Fibroblast of skin of left biceps (primary cell): ENCODE results near the gene TCERG1L.
"Not testable (repeated sequence)": the region's sequence is repeated elsewhere in the genome, so short reads cannot be mapped to it uniquely, and the experiment has no call there.

Source experiments
- DNase-seq, 2 experiments: peaks; one replicate each; pipeline ENCODE4 v3.0.0-alpha.2; 2013; ENCODE audit warnings: low read depth in 2 of 2

TCERG1L gene

DNA sequence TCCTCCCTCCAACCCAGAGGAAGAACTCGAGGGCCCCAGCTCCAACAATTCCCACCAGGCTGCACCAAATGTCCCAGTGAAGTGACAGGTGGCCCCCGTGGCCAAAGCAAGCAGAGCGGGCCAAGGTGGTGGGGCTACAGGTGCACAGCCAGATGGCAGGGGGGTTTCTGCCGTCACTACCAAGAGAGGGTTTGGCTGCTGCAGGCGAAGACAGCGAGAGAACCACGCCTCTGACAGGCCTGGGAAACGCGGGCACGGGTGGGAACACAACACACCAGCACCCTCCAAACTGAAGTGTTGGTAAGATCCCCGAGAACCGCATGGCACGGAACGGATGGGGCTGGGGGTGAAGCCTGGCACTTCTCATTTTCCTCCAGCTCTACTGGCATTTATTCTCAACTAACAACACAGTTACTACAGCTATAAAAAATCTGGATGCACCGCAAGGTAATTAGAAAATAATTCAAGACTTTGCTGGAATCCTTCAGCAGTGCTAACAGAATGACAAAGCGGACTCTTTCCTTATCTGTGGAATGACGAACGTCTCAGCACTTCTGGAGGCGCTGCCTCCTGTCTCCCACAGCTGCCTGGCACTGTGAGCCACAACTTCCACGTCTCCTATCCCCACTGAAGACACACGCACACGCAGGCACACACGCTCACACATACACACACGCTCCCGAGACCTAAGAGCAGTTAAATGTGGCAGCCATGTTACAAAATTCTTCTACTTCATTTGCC lies 167.9 kb downstream of the TCERG1L start:
- DNase-seq: no peak

DNA sequence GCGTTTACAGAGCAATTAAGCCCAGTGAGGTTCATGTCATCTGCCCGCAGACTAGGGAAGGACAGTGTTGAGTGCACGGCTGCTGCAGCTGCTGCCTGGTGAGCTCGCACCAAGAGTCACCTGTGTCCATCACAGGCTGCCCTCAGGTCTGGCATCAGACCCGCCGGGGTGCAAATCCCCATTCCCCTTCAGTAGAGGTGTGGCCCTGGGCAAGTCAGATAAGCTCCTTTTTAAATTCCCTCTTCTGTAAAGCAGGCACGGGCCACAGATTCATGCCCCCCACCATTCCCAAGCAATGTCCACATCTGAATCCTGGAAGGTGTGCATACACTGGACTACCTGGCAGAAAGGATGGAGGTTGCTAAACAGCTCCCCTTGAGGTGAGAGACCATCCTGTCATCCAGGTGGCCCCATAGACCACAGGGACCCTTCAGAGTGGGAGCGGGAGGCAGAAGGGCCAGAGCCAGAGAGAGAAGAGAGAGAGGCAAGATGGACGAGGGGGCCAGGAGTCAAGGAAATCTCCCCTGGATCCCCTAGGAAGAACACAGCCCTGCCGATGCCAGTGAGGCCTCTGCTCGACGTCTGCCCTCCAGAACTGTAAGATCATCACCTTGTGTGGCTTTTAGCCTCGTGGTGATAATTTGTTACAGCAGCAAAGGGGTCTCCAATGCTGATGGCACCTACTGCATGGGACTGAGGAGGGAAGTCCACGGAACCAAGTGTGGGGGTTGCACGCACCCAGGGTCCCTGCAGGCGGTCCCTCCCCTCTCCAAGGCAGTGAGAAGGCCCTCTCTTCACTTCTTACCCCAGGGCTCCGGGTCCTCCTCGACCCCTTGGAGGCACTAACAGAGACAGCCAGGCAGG lies 168.8 kb downstream of the TCERG1L start:
- no peak for DNase-seq

DNA sequence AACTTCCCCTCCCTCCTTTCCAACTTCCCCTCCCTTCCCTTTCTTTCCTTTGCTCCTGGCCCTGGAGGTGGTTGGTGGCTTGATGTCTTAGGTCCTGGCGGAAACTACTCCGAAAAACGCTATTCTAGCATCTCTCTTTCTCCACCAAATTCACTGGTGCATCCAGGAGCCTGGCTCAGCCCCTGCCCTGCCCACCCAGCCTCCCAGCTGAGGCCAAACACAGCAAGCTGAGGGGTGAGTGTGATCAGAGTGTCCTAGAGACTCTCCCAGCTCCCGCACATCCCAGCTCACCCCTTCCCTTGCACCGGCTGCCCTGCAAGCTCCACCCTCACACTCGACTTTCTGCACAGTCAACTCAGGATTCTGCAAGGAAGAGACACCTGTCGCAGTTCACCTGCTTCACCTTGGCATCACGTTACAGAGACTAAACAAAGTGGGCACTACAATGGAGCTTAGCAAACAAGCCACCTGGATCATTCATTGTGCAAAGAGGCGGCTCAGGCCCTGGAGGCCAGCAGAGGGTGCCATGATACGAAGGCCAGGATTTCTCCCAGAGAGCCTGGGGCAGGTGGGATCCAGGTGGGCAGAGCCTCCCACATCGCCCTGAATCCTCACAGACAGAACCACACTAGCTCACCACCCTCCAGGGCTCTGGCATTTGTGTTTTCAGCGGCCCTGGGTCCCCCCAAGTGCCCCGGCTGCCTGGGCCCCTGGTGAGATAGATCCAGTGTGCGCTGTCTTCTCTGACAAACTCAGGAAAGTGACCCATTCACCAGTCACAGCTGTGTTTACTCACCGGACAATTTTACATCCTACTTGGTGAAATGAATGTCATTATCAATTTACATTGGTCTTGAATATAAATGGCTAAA lies 169.6 kb downstream of the TCERG1L start:
- no peak for DNase-seq

DNA sequence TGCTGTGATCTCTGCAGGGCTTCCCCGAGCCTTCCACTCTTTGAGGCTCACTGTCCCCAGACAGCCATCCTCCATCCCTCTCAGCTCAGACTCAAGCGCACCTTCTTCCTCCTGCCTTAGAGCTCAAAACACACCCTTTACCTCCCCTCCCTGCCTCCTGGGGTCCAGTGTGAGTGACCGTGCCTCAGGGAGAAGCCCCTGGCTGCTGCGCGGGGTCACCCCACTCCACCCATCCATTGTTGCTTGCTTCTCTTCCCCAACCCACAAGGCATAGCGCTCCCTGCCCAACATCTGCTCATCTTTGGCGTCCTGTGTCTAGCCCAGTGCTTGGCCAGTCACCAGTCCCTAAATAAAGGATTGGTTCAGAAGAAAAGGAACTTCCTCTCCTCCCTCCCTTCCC lies 170.3 kb downstream of the TCERG1L start:
- no peak for DNase-seq

DNA sequence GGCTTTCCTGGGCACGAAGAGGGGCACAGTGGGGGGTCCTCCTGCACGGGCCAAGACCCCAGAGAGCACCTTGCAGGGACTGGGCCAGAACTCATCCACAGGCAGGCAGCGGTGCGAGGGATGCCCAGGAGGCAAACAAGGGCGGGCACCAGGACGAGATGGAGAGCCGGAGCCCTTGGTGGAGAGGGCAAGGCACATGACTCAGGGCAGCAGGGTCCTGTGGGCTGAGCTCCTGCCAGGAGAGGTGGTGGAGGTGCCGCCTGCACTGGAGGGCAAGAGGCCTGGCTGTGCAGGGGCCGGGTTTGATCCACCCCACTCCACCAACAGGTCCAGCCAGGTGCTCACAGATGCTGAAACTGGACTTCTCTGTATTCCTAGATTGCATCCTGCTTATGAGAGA lies 170.9 kb downstream of the TCERG1L start:
- no peak for DNase-seq

DNA sequence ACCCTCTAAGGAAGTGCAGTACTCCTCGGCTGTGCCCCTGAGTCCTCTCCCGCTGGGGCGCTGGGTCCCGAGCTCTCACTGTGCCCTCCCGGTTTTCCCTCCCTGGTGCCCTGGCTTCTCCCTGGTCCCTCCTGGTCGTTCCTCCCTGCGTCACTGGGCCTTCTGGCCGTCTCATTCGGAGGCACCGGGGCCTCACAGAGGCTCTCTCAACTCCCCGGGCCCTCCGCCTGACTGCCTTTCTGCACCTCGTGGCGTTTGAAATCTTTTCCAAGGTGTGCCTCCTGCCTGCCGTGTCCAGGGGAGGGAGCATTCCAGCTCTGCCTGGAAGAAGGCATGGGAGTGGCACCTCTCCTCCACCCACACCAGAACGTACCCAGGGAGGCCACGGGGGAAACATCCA lies 174.3 kb downstream of the TCERG1L start:
- DNase-seq: no peak

DNA sequence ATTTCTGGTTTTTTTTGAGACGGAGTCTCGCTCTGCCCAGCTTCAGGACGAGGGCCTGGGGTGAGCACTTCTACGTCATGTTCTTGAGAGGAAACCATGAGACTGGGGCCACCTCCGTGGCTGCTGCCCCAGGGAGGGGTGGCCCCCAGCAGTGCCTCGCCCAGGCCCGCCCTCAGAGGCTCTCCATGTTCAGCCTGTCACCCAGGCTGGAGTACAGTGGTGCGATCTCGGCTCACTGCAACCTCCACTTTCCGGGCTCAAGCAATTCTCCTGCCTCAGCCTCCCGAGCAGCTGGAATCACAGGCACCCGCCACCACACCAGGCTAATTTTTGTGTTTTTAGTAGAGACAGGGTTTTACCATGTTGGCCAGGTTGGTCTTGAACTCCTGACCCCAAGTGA lies 175.2 kb downstream of the TCERG1L start:
- not testable (repeated sequence) for DNase-seq

DNA sequence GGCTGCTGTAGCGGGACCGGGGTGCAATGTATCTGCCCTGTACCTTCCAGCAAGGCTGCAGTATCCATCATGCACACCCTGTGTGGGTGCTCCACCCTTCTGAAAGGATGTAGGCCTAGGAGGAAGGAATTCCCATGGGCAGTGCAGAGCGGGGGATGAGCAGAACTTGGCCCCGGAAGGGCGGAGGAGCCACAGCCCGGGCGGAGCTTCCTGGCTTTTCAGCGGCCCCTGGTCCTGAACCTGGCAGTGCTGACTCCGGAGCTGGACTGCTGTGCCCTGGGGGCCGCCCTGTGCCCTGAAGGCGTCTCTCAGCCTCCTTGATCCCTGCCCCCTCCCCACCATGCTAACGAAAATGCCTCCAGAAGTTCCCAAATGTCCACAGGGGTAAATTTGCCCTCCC lies 175.8 kb downstream of the TCERG1L start:
- DNase-seq: no peak

DNA sequence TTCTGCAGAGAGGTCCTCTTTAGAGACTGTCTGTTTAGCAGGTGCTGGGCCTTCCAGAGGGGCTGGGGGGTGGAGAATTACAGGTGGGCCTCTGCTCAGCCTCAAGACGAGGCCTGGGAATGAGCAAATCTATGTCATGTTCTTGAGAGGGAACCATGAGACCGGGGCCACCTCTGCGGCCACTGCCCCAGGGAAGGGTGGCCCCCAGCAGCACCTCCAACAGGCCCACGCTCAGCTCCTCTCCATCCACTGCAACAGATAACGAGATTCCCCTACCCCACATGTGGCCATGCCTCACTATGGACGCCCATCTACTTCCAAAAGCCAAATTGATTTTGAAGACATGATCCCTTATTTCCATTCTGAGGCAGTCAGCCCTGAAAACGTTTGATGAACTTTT lies 176.9 kb downstream of the TCERG1L start:
- DNase-seq: no peak

DNA sequence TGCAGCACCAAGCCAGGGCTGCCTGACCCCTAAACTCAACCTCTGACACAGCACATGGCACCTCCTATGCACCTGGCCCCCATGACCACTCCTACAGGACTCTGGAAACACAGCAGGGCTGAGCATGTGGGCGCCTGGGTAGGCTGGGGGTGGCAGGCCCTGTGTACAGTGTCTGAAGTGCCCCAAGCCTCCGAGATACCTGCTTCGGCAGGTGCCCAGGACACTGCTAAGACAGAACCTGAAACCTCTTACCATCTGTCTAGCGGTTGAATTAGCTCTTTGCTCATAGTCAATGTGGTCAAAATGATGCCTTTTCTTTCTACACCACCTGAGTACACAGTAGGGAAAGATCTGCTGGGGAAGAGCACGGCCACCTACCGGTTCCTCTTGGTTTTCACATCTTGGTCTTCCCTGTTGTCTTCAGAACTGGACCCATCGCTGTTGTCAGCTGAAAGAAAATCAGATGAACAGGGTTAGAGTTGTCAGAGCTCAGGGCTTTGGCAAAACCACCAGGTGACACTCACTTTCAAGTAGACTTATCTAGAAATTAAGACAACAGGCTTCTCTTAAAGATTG lies 177.4 kb downstream of the TCERG1L start:
- DNase-seq: no peak

DNA sequence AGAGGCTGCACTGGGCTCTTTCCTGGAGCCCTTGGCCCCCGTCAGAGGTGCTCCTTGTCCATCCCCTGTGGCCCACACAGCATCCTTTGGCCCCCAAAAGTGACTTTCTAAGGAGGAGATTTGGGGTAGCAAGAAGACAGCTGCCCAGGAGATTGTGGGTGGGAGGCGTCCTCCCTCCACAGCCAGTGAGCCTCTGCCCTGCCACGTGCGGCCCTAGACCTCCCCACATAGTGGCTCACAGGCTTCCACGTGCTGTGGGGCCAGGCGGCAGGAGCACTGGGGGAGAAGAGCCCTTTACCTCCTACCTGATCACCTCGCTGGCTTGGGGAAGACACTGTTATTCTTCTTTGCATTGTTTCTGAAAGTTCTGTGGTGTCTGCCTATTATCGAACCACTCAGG lies 178.8 kb downstream of the TCERG1L start:
- no peak for DNase-seq

DNA sequence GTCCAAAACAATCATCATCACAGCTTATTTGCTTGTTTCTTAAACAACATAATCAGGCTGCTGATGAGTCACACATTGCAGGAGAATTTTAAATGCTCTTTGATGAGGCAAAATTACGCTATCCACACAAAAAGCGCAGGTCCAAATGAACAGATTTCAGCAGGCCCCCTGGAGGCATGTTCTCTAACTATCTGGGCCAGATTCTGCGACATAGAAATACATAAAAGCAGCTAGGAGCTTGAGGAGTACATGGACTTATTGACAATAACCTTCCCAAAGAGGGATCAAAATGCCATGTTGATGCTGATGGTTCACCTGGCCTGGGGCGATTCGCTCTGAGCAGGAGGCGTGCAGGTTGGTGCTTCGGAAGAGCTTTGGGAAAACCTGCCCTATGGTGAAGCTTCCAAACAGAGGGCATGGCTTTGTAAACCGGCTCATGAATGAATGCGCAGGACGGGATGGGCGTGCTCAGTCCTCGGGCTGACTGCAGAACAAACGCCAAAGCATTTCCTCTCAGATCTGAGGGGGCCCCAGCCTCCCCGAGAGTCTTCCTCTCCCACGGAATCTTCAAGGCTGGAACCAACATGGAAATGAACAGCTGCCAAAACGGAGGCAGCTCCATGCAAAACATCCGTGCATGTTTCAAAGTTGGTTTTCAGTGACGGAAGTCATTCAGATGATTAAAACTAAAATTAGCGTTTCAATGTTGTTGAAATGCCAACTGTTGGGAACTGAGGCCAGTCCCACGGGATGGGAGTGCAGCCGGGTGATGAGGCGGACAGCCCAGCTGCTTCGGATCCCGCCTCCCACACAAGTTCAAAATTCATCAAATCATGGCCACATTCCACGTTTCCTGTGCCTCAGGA lies 179.6 kb downstream of the TCERG1L start:
- DNase-seq: no peak

DNA sequence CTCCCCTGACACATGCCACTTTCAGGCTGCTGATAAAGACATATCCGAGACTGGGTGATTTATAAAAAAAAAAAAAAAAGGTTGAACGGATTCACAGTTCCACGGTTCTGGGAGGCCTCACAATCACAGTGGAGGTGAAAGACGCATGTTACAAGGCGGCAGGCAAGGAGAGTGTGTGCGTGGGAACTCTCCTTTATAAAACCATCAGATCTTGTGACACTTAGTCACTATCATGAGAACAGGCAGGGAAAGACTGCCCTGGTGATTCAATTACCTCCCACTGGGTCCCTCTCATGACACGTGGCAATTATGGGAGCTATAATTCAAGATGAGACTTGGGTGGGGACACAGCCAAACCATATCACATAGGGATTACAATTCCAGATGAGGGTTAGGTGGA lies 181.5 kb downstream of the TCERG1L start:
- DNase-seq: no peak

DNA sequence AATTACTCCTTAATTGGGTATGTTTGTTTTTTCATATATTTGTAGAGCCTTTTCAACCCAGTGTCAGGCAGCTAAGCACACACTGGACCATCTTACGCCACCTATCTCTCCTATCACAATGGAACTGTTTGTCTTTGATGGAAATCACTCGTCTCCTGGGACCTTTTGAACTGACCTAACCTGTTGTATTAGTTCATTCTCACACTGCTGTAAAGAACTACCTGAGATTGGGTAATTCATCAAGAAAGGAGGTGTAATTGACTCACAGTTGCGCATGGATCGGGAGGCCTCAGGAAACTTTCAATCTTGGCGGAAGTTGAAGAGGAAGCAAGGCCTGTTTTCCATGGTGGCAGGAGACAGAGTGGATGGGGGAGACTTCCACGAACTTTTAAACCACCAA lies 182.0 kb downstream of the TCERG1L start:
- DNase-seq: no peak

DNA sequence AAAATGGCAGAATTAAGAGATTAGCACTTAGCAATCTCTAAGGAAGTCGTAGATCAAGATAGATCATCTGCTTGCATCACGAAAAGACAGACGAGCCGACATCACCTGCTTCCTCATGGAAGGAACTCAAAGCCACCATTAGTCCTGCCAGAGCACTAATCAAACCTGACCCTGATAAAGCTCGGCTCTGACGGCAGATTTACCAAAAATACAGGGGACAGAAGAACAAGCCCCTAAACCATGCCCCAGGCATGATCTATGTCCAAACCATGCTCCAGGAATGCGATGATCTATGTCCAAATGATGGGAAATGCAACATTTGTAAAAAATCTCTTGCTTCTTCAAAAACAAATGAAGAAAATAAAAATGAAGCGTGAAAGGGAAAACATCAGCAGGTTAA lies 182.8 kb downstream of the TCERG1L start:
- DNase-seq: no peak

DNA sequence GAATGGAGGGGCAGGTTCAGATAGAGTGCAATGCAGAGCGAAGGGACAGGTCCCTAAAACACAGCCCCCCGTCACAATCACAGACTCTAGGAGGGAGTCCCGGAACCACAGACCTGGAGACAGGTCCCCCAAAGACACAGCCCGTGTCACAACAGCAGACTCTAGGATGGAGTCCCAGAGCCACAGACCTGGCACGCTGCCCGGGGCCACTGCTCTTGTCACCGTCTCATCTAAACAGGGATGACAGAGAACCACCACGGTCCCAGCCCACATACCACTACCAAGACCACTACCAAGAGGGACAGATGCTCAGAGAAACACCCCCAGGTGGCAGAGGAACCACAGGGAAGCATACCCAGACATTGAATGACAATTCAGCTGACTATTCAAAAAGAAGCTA lies 183.9 kb downstream of the TCERG1L start:
- DNase-seq: no peak

DNA sequence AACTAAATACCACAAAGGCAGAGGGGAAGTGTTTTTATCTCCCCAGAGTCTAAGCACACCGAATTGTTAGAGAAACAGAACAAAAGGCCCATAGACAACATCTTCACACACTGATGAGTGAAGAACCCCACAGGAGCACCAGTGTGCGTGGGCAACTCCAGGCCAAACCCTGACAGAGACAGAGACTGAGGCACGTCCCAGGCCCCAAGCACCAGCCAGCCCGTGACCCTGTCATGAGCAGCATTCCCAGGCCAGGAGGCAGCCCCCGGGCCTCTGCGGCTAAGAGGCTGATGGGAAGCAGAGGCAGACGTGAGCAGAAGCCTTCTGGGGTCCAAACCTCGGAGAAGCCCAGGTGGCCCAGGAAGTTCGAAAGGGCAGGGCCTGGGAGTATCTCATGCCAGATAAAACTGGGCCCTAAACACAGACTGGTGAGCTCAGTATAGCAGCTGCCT lies 184.4 kb downstream of the TCERG1L start:
- no peak for DNase-seq

DNA sequence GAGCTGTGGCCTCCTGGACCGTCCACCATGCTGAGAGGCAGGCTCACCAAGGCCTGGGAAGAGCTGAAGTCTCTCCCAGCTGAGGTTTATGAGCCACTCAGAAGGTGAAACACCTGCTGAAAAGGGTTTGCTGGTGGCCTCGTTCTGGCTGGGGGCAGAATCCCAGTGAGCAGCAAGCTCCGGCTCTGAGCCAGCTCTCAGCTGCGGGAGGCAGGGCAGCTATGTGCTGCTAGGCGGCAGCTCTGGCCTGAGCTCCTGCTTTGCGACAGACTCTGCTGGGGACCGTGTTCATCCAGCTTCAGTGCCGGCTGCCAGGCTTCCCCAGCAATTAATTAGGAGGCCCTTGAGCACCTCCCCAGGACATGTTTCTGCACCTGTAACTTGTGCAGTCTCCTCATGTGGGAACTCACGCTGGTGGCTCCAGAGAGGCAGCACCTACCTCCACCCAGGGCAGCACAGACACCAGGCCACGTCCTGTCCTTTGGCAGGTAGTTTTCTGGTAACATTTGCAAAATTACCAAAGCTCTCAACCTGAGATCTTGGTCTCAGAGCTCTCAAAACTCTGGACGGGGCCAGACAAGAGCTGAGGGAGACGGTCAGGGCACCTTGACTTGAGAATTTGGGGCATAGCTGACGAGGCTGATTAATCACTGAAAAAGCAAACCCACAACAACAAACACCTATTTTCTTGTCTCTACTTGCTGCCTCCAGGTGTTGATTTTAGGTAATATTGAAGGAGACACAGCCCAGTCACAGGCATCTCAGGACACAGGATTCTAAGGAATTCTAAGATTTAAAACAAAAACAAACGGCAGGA lies 185.0 kb downstream of the TCERG1L start:
- no peak for DNase-seq

DNA sequence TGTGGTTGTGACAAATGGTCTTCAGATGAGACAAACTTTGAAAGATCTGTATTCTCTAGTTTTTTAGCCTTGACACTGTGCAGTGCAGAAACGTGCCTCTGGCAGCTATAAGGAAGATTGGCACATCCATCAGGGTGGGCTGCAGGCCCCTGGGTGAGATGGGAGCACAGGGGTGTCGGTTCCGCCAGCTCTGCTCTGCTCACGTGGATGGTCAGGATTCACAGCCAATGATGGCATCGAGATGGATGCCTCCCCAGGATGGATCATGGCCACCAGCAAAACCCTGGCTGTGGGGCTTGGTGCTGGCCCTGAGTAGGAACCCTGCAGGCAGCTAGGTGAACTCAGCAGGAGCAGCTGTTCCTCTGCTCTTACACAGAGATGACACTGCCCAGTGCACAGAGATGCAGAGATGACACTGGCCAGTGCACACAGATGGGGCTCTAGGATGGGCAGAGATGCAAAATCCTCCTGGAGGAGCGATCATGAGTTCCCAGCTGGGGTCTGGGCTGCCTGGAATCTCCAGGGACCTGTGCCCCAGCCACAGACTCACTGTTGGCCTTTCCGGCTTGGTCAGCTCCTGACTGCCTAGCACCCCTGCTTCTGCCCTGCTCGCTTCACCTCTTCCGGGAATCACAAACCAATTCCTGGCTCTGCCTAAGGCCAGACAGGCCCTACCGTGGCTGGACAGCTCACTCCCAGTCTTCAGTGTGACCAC lies 185.9 kb downstream of the TCERG1L start:
- no peak for DNase-seq
